T-helper 22 cell (primary cell): ENCODE data around the gene MGP.

ENCODE experiments used
- DNase-seq: peaks from one replicate; pipeline ENCODE4 v3.0.0-alpha.2; 2020; ENCODE audit warnings: low read depth

MGP gene

DNA sequence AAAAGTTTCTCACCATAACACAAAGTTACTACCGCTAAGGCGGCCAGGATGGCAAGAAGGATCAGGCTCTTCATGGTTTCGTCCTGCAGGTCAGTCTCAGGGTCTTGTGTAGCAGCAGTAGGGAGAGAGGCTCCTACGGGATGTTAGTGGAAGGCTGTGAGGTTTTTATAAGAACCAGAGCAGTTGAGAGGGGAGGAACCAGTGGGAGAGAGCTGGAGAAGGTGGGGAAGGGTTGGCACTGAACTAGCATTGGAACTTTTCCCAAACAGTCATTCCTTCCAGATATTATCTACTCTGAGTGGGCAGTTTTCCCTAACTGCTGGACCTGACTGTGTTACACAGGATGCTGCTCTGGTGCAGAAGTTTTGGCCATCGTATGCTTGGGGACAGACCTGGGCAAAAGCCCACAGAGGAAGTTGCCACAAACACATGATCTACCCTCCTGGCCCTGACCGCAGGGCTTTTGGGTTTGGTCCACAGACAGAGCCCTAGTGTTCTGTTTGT lies at the start of gene MGP:
TSS of gene MGP (minus strand) at position 137 of the 504 bp plus-strand sequence. CDS start at position 74, 63 bp downstream.
- DNase-seq, result no peak

DNA sequence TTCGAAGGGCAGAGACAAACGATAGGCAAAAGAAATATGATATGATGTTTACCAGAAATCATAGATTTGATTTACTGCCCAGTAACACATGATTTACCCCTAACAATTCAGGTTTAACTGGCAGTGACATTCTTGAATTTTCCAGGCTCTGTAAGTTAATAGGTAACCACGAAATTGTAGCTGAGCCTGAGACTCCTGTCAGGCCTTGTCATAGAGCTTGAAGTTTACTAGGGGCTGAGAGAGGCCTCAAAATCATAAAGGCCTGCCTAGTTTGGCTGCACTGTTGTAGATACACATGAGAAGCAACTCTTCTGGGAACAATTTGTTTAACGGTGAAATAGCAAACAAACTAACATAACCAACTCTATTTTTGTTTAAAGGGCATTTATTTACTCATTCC lies 49.4 kb upstream of the MGP start:
- DNase-seq, result no peak

DNA sequence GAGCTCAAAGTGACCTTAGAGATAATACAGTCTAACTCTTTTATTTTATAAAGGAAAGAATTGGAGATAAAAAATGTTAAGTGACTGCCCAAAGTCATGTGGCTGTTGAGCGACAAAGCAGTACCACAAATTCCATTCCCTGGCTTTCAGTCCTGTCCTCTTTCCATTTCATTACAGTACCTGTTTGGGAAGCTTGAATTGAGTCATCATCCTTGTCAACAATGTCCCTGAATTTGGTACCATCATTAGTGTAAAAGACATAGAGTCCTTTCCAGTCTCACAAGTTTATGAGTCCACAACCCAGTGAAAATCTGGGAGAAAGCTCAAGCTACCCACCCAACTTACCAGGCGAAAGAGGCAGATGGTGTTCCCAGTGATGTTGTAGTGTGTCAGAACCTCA lies 48.9 kb upstream of the MGP start:
- no peak for DNase-seq

DNA sequence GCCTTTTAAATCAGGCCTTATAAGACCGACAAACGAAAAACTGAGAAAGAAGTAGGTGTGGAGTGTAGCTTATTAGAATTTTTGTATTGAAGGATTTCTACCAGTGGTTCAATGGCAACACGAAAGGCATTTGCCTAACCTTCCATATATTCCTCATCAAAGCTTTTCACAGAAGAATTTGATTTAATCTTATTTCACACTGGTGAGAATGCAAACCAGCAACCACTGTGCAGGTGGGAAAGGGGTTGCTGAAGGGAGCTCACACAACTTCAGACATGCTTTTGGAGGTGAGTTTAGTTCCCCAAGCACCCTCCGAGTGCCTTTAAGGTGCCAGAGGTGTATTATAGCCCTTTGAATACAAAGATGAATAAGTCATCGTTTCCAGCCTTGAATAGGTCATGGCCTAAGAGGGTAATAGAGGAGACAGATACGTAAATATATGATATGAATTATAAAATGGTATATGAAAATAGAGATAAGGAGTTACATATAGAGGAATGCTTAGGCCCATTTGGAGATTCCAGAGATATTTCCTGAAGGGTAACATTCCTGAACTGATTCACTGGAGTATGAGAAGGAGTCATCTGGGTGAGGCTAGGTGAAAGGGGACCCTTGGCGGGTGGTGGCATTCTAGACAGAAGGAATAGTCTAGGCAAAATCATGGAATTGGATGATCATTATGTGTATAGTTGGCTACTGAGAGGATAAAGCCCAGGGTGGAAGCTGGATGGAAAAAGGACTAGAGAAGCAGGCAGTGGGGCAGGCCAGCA lies 46.3 kb upstream of the MGP start:
- DNase-seq, result no peak

DNA sequence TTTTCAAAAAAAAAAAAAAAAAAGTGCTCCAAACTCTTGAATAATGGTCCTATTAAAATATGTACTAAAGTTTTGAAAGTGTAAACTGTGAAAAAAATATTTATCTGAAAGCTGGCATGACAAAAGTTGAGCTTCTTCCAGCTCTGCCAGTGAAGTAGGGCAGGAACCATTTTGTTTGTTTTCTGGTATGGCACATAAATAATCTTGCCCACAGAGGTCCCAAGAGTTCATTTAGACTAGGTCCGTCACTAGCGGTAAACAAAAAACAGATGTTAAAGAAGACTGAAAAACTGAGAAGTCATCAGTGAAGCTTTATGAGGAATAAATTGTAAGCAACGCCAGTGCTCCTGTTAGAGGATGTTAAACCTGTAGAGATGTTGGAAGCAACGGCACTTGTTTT lies 45.7 kb upstream of the MGP start:
- no peak for DNase-seq

DNA sequence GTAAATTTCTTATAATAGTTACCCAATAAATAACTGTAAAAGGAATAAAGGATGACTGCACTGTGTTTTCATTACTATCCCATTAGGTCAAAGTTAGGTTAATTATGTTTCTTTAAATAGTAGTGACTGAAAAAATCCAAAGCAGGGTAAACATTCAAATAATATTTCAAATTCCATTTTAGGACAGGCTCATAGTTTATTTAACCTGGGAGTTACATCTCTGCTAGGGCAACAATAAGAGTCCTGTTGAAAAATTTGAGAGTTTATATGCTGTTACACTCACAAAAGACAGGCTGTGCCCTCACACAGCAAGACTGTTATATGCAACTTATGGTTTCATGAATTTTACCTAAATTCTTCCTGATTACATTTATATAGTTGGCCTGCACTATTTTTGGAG lies 44.6 kb upstream of the MGP start:
- DNase-seq, result no peak

DNA sequence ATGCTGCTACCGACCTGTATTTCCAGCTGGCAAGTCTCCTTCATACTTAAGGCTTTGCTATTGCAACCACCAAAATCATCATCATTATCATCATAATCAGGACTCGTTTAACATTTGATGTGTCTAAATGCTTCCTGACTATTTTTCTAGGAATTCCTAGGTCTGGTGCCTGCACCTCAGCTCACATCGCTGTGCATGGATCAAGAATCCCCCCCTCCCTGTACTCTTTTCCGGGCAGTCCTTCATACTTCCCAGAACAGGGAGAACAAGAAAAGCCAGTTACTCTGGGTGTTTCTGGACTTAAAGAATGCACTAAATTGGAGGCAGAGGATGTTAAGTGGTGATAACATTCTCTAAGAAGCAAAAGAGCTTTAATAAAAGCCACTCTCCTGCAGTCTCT lies 43.3 kb upstream of the MGP start:
- DNase-seq, result no peak

DNA sequence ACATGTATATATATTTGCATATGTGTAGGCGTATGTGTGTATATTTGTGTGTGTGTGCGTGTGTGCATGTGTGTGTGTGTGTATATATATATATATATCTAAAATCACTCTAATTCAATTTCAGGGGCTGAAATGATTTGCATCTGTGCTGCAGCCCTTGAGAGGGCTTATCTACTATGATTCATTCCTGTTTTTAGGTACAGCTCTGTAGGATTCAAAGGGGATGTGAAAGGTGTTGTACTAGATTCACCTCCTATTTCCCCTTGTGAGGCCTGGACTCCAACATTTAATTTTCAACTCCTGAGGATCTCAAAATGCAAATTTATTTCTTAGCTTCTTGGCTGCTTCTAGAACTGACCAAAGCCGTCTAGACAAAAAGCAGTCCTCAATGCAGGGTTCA lies 41.6 kb upstream of the MGP start:
- DNase-seq, result no peak

DNA sequence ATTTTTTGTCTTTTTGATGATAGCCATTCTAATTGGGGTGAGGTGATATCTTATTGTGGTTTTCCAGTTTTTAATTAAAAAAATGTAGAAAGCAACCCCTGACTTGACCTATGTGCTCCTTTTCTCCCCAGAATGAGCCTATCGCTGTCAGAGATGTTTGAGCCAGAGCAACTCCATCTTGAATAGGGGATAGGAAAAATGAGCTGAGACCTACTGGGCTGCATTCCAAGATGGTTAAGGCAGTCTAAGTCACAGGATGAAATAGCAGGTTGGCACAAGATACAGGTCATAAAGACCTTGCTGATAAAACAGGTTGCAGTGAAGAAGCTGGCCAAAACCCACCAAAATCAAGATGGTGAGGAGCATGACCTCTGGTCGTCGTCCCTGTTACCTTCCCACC lies 38.9 kb upstream of the MGP start:
- no peak for DNase-seq

DNA sequence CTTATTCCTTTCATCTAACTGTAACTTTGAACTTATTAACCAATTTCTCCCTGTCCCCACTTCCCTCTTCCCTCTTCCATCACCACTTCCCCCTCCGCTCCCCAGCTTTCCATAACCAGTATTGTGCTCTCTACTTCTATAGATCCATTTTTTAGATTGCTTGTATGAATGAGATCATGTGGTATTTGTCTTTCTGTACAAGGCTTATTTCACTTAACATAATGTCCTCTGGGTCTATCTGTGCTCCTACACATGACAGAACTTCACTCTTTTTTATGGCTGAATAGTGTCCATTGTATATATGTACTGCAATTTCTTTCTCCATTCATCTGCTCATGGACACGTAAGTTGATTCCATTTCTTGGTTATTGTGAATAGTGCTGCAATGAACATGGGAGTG lies 38.3 kb upstream of the MGP start:
- DNase-seq, result no peak

DNA sequence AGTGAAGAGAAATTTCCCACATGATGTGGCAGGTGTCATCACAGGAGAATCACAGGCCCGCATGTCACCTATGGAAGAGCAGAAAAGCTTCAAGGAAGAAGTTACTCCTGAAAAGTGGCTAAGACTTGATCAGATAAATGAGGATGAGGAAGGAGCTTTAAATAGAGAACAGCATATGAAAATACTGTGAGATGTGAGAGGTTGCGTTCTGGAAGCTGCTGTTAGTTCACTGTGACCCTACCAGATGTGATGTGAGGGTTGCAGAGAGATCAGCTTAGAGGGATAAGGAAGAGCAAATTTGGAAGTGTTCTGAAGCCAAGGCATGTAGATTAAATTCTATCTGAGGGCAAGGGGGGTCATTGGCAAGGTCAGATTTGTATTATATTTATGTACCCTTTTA lies 35.6 kb upstream of the MGP start:
- DNase-seq, result no peak

DNA sequence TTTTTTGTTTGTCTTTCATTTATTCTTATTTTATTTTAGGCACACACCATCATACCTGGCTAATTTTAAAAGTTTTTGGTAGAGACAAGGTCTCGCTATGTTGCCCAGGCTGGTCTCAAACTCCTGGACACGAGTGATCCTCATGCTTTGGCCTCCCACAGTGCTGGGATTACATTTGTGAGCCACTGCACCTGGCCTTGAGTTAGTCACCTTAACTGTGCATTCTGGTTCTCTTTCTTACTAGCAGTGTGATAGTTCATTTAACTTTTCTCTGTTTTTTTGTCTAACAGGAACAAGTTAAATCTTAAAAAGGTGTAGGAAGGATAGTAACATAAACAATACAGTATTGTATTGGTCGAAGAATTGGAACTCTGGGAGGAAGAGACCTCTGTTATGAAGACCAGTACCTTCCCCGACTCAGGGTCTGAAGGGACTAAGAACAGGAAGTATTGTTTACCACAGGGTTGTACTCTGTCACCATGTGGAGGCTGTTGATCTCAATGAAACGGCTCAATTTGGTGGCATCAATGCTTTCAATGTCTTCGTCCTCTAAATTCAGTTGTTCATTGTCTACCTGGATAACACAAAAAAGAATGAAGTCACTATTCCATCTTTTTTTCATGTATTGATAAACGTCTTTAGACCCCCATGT lies 34.9 kb upstream of the MGP start:
- DNase-seq, result no peak

DNA sequence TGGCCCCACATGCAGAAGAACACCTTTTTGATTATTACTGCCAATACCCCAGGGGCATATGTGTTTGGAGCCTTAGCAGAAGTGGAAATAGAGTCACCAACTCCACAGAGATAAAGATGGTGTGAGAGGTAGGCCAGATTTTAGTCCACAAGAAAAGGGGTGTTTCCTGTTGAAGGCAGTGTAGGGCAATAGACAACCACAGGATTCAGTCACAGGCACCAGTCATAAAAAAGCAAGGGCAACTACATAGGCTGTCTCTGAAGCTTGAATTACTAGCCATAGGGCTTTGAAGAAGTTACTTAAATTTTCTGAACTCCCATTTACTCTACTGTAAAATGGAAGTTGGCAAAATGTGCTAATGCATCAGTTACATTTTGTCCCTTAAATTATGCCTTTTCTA lies 33.8 kb upstream of the MGP start:
- no peak for DNase-seq

DNA sequence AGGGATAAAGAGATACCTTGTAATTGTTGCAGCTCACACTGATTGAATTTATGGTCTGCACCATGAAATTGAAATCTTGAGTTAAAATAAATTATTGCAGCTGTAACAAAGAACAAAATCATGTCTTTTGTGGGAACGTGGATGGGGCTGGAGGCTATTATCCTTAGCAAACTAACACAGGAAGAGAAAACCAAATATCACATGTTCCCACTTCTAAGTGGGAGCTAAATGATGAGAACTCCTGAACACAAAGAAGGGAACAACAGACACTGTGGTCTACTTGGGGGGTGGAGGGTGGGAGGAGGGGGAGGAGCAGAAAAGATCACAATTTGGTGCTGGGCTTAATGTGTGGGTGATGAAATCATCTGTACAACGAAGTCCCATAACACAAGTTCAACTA lies 30.1 kb upstream of the MGP start:
- no peak for DNase-seq

DNA sequence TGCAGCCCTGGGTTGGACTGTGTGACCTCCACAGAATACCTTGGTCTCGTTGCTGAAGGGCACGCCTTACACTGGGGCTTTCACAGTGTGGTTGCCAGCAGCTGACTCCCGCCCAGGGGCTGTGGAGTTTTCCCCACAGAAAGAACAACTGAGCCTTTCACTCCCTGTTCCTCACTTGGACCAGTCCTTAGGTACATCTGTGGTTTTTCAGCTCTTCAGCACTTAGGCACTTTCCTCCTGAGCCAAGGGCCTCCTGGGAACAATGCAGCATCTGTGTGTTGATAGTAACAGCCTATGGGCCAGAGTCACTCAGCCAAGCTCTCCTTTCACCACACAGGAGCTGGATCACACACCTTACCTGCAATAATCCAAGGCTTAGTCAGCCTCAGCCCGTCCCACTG lies 27.7 kb upstream of the MGP start:
- DNase-seq, result no peak

DNA sequence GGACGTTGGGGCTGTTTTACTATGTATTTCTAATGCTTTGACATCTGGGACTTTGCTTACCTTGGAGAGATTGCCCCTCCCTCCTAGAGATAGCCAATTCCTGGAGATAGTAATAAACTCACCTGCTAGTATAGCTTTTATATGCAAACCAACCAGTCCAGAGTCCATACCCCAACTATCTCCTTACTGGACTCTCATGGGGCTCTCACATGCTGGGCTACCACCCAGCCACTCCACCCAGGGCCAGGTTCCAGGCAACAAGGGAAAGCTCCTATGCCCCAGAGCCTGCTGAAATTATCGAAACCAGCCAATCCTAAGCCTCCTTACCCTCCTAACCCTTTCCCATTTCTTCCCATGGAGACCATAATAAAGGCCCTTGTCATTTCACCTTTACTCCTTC lies 25.5 kb upstream of the MGP start:
- DNase-seq, result no peak

DNA sequence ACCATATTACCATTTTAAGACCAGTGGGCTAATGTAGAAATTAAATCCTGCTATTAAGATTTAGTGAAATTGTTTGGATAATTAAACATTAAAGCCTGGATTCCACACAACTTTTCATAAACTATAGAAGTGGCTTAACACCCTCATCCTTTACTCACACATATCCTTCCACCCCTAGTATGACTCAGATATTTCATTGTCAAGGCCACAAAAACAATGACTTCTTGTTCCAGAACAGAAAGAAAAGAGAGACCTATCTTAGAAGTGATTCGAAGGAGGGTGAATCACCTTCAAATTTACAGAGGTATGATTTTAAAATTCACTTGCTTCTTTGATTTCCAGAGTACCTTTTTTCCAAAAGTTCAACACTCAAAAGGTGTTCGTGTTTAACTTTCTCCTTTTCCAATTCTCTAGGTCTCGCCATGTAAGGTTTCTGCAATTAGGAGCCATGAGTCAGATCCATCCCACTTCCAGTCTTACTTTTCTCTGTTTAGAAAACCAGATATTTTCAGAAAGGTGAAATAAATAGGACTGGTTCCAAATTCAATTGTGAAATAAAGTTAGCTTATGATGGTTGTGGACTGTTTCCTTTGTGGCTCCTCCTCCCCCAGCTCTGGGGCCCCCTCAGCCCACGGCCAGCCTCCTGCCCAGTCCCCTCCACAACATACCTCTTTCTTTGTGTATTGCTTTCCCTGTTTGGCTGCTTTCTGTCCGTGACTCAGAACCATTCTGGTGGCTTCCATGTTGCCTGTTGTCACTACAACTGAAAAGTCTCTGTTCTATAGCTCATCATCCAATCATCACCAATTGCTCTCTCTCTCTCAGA lies 24.6 kb upstream of the MGP start:
- no peak for DNase-seq

DNA sequence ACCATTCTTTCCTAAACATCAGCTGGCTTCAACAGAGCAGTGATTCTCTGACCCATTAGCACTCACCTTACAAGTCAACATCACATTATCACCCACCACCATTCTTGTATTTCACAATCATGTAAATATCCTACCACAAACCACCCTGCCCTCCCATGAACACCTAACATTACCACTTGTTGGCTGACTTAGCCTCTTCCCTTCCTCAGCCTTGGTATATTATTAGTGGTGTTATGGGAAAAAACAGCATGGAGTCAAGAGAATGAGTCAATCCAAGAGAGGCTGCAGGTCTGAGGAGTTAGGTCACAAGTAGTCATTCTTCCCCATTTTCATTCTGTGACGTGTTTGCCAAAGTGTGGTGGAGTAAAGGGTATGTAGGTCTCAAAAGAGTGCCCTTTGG lies 22.3 kb upstream of the MGP start:
- DNase-seq, result no peak

DNA sequence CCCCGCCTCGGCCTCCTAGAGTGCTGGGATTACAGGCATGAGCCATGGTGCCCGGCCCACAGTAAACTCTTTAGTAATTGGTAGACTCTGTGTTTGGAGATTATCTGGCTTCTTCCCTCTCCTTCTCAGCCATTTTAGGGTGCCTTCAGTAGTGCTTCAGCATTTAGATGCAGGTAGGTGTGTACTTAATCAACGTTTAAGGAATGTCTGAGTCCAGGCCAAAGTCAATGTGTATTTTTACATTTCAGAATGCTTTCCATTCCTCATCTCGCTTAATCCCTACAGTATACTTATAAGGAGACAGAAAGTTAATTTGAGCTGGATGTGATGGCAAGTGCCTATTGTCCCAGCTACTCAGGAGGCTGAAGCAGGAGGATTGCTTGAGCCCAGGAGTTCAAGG lies 20.5 kb upstream of the MGP start:
- no peak for DNase-seq

DNA sequence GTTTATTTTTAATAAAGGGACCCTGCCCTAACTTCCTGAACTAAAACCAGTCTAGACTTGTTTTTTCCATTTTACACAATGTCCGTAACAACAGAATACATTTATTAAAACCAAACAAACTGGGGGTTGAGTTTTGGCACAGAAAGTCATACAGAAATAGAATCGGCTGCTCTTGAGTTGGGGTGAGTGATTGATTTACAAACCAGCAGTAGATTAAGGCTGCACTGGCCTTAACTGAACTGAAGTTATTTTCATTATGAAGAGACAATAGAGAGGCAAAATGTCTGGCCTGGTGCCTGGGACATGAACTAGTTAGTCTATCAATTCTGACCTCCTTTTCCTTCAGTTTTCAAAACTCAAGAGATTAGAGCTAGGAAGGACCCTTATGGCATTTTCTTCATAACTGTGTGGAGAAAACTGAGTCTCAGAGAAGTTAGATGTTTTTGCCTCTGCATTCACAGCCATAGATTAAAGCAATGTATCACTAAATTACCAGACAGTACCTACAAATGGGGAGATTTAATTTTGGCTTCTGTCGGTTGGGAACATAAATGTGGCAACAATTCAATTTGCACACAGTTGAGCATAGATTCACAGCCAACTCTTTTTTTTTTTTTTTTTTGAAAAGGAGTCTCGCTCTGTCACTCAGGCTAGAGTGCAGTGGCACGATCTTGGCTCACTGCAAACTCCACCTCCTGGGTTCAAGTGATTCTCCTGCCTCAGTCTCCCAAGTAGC lies 19.8 kb upstream of the MGP start:
- no peak for DNase-seq

DNA sequence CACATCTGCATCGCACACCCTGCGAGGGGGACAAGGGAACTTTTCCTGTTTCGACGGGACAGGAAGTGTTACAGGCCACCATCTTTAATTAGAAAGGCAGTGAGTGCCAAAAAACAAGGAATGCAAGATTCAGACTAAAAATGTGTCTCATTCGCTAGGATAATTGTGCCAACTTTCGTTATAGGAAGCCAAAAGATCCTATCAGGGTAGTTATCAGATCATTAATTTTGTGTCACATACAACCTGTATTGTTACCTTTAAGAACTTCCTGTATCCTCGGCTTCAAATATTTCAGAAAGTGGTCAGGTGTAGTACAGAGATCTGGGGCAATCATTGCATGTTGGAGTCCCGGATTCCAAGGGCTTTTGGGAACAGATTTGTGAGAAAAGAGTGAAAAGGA lies 19.2 kb upstream of the MGP start:
- no peak for DNase-seq

DNA sequence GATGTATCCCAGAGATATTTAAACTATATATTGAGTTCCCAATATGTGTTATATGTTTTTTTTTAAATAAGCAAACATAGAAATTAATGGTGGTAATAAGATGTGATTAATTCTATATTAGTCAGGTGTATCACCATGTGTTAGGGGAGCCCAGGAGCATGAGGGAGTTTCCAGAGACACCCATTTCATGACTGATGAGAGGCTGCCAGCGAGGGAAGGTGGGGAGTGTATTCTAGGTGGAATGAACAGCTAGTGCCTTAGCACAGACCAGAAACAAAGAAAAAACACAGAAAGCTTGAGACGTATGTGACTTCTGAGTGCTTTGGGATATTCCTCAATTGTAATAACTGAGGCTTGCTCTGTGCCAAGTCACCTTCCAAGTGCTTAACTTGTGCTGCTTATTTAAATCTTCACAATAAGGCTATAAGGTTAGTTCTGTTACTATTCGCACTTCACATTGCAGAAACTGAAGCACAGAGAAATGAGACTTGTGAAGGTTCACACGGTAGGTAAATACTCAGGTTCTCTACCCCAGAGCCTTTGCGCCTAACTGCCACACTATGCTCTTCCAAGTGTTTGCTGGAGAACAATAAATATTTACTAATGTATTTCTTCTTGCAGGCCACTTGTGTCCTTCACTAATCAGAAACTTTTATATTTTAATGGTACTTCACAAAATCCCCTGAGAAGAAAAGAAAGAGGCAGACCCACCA lies 17.9 kb upstream of the MGP start:
- no peak for DNase-seq
